Measurements from ENCODE around the gene CIPC. TPM values are rescaled to one million over a fixed set of nuclear protein-coding genes. Genes with fewer than 3 reads are reported as not detected.

The CIPC gene
- total RNA-seq, 1 experiment from 2014 or later, result 26.6 TPM

DNA sequence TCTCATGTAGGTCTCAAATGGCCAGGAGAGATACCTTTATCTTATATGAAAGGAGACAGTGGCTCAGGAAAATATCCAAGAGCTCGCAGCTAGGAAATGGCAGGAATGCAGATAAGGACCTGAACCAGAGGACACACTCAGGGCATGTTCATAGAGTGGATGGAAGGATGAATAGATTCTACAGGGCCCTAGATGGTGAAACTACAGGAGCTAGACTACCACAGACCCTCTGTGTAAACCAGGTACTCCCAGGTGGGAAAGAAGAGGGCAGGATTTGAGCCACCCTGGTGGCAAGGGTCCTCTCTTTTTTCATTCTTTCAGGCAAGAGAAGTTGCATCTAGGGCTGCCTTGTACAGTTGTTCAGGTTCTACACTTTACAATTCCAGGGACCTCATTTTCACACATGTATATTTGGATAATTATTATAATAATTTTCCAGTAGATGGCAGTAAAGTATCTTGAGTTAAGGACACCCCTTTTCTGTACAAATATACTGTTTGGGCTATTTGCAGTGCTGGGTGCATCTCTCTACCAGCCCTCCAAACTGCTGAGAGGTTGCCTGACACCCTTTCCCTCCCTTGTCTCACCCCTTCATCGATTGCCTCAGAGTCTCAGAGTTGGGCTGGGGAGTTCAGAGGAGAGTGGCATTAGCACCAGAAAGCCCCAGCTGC, 54.0 kb downstream of the CIPC start:
- Histone ChIP-seq H3K36me3 (ENCODE audit: low read depth, low read length) (no peaks in the 10 kb centered on the region), H3K4me1 (ENCODE audit: insufficient read depth, low read length) (no peaks in the 10 kb centered on the region), H4K20me1 (ENCODE audit: low read length) (no peaks in the 10 kb centered on the region), H3K79me2 (ENCODE audit: low read length) (no peaks in the 10 kb centered on the region), H3K9me2 (replicated peaks; ENCODE audit: low read length) (no peaks in the 10 kb centered on the region), H3F3A (ENCODE audit: low read length, unreplicated experiment) (no peaks in the 10 kb centered on the region), H3K27me3 (ENCODE audit: low read length) (peaks cover 8% of the 10 kb centered on the region), H2AFZ (ENCODE audit: low read length) (peak overlapping the region; percentile 32; the same call in 1 of the 2 replicates), H3K9ac (ENCODE audit: low read length) (no peak overlapping the region), H3K4me3 (ENCODE audit: low read length) (no peak overlapping the region), H3K9me3 (ENCODE audit: low read length) (no peaks in the 10 kb centered on the region), H3K4me2 (ENCODE audit: low read length) (0 out of 2 replicates have a peak overlapping the region, but pooled peaks have one; percentile 7), H3K27ac (ENCODE audit: low read length) (no peak overlapping the region)
- TF ChIP-seq, protein P1, sequence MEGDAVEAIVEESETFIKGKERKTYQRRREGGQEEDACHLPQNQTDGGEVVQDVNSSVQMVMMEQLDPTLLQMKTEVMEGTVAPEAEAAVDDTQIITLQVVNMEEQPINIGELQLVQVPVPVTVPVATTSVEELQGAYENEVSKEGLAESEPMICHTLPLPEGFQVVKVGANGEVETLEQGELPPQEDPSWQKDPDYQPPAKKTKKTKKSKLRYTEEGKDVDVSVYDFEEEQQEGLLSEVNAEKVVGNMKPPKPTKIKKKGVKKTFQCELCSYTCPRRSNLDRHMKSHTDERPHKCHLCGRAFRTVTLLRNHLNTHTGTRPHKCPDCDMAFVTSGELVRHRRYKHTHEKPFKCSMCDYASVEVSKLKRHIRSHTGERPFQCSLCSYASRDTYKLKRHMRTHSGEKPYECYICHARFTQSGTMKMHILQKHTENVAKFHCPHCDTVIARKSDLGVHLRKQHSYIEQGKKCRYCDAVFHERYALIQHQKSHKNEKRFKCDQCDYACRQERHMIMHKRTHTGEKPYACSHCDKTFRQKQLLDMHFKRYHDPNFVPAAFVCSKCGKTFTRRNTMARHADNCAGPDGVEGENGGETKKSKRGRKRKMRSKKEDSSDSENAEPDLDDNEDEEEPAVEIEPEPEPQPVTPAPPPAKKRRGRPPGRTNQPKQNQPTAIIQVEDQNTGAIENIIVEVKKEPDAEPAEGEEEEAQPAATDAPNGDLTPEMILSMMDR (conservative IDR thresholded peaks at IDR 0.05; ENCODE audit: low read depth, low read length), result peak; percentile 61
- TF ChIP-seq EZH2phosphoT487 (IDR thresholded peaks at IDR 0.05; ENCODE audit: borderline replicate concordance, low read length), result no peak
- TF ChIP-seq EZH2 (IDR thresholded peaks at IDR 0.05; ENCODE audit: low read length, unreplicated experiment), result no peak
- intact Hi-C loops (cut with micrococcal nuclease), result loop anchor here (1.0 to 5.0 kb wide), 7 partner anchors 61 to 400 kb away; partner anchors contain the start of genes AHSA1 and VIPAS39
- ATAC-seq, result peak; percentile 79
- ChIA-PET POLR2A (ENCODE audit: unreplicated experiment) (interaction anchor here (0.7 kb wide), 1 partner anchor 305 kb away, joined by 3 read pairs; the partner anchor contains the start of gene VIPAS39), CTCF (interaction anchor here (0.7 to 2.5 kb wide), 6 partner anchors 57 to 279 kb away, joined by 5 to 24 read pairs (median 8); no protein-coding TSS in a partner anchor)
- DNase-seq, result peak; percentile 82
- BruUV-seq (replicated peaks), result no TSS peak

DNA sequence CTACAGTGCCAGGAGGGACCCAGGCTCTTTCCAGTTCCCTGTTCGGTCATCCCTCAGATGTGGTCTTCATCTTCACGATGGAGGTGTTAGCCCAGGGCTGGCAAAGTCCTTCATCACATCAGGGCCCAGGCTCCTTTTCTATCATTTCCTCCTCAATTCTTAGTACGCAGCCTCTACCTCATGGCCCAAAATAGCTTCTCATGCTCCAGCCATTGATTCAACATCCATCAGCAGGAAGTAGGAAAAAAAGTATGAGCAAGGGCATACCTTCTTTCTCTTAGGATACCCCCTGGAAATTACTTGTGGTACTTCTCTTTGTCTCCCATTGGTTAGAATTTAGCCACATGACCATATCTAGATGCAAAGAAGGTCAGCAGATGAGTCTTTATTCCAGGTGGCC, 55.7 kb downstream of the CIPC start:
- no peaks in the 10 kb centered on the region for H3K79me2 ChIP-seq (ENCODE audit: low read length)
- no peak overlapping the region for H3K4me2 ChIP-seq (ENCODE audit: low read length)
- ChIA-PET CTCF (interaction anchor here (0.8 kb wide), 1 partner anchor 60 kb away, joined by 4 read pairs; no protein-coding TSS in a partner anchor), POLR2A (ENCODE audit: unreplicated experiment) (no interaction called here)
- H3K4me1 ChIP-seq (ENCODE audit: insufficient read depth, low read length), result peaks cover 12% of the 10 kb centered on the region
- peaks cover 4% of the 10 kb centered on the region; the same call in 1 of the 2 replicates for H3K27me3 ChIP-seq (ENCODE audit: low read length)
- DNase-seq (no peak), ATAC-seq (no peak)
- H3K9ac ChIP-seq (ENCODE audit: low read length), result no peak overlapping the region
- no peak overlapping the region for H3K27ac ChIP-seq (ENCODE audit: low read length)
- no peak overlapping the region for H2AFZ ChIP-seq (ENCODE audit: low read length)
- no peaks in the 10 kb centered on the region for H3K36me3 ChIP-seq (ENCODE audit: low read depth, low read length)
- no peak overlapping the region for H3K4me3 ChIP-seq (ENCODE audit: low read length)
- no peaks in the 10 kb centered on the region for H4K20me1 ChIP-seq (ENCODE audit: low read length)
- intact Hi-C loops (cut with micrococcal nuclease), result loop anchor here (2.0 to 5.0 kb wide), 4 partner anchors 59 to 398 kb away; partner anchors contain the start of genes AHSA1 and VIPAS39
- H3K9me3 ChIP-seq (ENCODE audit: low read length), result no peaks in the 10 kb centered on the region
- H3K9me2 ChIP-seq (replicated peaks; ENCODE audit: low read length), result no peaks in the 10 kb centered on the region
- BruUV-seq (replicated peaks), result no TSS peak
- TF ChIP-seq EZH2phosphoT487 (IDR thresholded peaks at IDR 0.05; ENCODE audit: borderline replicate concordance, low read length) (no peak), EZH2 (IDR thresholded peaks at IDR 0.05; ENCODE audit: low read length, unreplicated experiment) (no peak)
- TF ChIP-seq, protein P1 (conservative IDR thresholded peaks at IDR 0.05; ENCODE audit: low read depth, low read length), result no peak
- H3F3A ChIP-seq (ENCODE audit: low read length, unreplicated experiment), result no peaks in the 10 kb centered on the region

DNA sequence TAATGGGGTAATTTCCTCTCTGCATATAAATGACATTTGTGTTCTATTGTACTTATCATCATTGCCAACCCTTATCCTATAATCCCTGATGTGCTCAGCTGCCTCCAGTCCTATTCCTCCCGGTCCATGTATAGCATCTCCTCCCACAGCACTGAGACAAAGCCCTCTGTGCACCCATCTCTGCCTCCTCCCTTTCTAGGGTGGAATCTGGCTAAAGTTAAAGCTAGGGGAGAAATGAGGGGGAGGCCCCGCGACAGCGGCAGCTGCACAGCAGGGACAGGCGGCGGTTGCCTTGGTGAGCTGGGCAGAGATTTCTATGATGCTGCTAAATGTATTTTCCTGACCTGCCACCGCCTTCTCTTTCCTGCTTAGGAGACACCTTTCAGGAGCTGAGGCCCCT, 56.4 kb downstream of the CIPC start:
- H3K4me2 ChIP-seq (ENCODE audit: low read length), result no peak overlapping the region
- ChIA-PET POLR2A (ENCODE audit: unreplicated experiment) (no interaction called here), CTCF (no interaction called here)
- no peak overlapping the region for H3K9ac ChIP-seq (ENCODE audit: low read length)
- H3K9me3 ChIP-seq (ENCODE audit: low read length), result no peaks in the 10 kb centered on the region
- DNase-seq (no peak), ATAC-seq (no peak)
- H3K4me1 ChIP-seq (ENCODE audit: insufficient read depth, low read length), result peaks cover 13% of the 10 kb centered on the region
- no peak overlapping the region for H2AFZ ChIP-seq (ENCODE audit: low read length)
- no peak overlapping the region for H3K4me3 ChIP-seq (ENCODE audit: low read length)
- H3K9me2 ChIP-seq (replicated peaks; ENCODE audit: low read length), result no peaks in the 10 kb centered on the region
- H3K36me3 ChIP-seq (ENCODE audit: low read depth, low read length), result no peaks in the 10 kb centered on the region
- peaks cover 4% of the 10 kb centered on the region; the same call in 1 of the 2 replicates for H3K27me3 ChIP-seq (ENCODE audit: low read length)
- intact Hi-C loops (cut with micrococcal nuclease), result loop anchor here (5.0 kb wide), 3 partner anchors 148 to 398 kb away; partner anchors contain the start of genes AHSA1 and VIPAS39
- TF ChIP-seq EZH2phosphoT487 (IDR thresholded peaks at IDR 0.05; ENCODE audit: borderline replicate concordance, low read length), result no peak
- TF ChIP-seq EZH2 (IDR thresholded peaks at IDR 0.05; ENCODE audit: low read length, unreplicated experiment), result no peak
- TF ChIP-seq, protein P1 (conservative IDR thresholded peaks at IDR 0.05; ENCODE audit: low read depth, low read length), result no peak
- no peaks in the 10 kb centered on the region for H3F3A ChIP-seq (ENCODE audit: low read length, unreplicated experiment)
- H4K20me1 ChIP-seq (ENCODE audit: low read length), result no peaks in the 10 kb centered on the region
- H3K27ac ChIP-seq (ENCODE audit: low read length), result no peak overlapping the region
- H3K79me2 ChIP-seq (ENCODE audit: low read length), result no peaks in the 10 kb centered on the region
- no TSS peak for BruUV-seq (replicated peaks)
